Erythroblast (primary cell): ENCODE data around the gene GALE.

Source experiments
- GATA1 ChIP-seq: IDR thresholded peaks from 2 replicates; pipeline ENCODE4 v1.6.1; 2011; ENCODE audit warnings: low read depth, mild to moderate bottlenecking, control low read depth, low read length, moderate library complexity
- POLR2A ChIP-seq: IDR thresholded peaks from 2 replicates; pipeline ENCODE4 v1.6.1; 2011; ENCODE audit warnings: mild to moderate bottlenecking, low read length

DNA sequence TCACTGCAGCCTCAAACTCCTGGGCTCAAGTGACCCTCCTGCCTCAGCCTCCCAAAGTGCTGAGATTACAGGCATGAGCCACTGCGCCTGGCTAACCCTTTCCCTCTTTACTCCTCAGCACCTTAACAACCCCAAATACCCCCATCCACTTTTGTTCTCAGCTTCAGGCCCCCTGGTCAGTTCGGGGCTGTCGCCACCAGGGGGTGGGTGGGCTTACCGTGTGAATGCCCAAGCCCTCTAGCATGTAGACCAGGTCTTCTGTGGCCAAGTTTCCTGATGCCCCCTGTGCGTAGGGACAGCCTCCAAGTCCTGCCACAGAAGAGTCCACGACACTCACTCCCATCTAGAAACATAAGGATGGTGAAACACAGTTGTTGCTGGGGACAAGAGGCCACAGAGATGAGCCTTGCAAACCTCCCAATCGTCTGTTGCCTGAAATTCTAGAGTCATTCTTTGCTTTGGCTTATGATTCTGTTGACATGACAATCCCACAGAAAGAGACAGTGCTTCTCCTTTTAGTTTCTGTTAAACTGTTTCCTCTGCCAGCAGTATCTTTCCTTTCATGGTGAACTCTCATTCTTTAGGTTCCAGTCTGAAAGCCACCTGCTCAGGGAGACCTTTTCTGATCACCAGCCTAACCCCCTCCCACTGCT, 3.8 kb upstream of the GALE start:
- TF ChIP-seq POLR2A: peak; percentile 15
- no peak for TF ChIP-seq GATA1
